ENCODE measurements around the gene PARN.

Gene PARN

GRCh38 chr16:14524979-14525378 is 105.1 kb downstream of the PARN start:
- DNase-seq, result no peak

DNA sequence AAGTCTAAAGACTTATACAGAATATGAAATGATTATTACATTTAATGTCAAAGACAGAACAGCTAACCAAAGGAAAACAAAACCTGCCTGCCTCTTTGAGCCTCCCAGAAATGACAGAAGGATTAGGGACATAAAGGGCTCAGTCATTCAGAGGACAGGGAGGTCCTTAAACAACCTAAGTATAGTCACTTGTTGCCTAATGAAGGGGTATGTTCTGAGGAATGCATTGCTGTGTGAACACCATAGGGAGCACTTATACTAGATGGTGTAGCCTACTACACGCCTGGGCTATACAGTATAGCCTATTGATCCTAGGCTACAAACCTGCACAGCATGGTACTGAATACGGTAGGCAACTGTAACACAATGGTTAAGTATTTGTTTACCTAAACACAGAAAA is 106.4 kb downstream of the PARN start:
- no peak for DNase-seq

DNA sequence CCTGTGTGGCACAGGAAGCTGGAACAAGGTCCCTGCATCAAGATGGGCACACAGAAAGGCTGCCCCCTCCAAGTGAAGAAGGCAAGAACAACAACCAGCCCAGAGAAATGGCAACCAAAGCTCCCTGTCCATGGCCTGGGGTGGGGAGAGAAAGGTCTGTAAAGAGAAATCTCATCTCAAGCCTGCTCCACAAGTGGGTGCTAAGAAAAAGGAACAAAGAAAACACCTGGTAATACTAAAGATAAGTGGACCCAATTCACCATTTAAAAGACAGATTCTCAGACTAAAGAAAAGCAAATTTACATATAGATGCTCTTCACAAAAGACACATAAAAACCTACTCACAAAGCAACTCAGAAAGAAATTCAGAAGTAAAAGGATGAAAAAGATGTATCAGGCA is 107.4 kb downstream of the PARN start:
- DNase-seq, result no peak

- no peak for DNase-seq
These were observed 109.3 kb downstream of the PARN start for GRCh38 chr16:14520753-14521152.

GRCh38 chr16:14514967-14515366 is 115.1 kb downstream of the PARN start:
- no peak for DNase-seq

DNA sequence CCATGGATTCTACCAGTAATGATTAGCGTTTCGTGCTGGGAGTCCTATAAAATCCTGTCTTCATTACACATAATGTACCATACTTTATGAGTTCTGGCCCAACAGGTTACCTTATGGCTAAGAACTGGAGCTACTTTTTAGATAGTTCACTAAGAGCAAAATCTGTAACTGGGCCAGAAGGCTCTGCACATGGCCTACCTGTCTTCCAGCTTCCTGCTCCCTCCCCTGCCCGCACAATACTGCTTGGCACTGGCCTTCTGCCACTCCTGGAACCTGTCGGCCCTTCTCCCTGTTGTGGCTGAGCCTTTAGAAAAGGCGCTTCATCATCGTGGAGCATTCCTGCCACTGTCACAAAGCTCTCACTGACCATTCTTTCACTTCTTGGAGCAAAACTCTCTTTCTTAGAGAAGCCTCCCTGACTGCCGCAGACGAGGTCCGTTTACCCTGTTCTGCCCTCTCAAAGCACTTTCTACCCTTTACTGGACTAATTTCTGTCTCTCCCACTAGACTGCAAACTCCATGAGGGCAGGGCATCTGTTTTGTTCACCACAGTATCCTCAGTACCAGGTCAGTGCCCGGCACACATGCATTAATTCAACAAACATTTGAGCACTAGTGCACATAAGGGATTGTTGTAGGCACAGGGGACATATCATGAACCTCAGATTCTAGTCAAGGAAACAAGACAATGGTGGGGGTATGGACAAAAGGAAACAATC is 116.5 kb downstream of the PARN start:
- no peak for DNase-seq

DNA sequence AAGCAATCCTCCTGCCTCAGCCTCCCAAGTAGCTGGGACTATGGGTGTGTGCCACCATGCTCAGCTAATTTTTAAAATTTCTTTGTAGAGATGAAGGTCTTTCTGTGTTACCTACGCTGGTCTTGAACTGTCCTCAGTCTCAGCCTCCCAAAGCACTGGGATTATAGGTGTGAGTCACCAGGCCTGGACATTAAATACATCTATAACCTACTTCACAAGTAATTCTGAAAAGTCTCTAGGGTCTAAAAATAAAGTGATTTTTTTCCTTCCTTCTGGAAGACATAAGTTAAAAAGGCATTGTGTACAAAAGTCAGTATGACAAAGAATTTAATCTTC is 118.3 kb downstream of the PARN start:
- no peak for DNase-seq

GRCh38 chr16:14510939-14511799 is 118.9 kb downstream of the PARN start:
- DNase-seq, result no peak

GRCh38 chr16:14510581-14510938 is 119.5 kb downstream of the PARN start:
- DNase-seq, result no peak

DNA sequence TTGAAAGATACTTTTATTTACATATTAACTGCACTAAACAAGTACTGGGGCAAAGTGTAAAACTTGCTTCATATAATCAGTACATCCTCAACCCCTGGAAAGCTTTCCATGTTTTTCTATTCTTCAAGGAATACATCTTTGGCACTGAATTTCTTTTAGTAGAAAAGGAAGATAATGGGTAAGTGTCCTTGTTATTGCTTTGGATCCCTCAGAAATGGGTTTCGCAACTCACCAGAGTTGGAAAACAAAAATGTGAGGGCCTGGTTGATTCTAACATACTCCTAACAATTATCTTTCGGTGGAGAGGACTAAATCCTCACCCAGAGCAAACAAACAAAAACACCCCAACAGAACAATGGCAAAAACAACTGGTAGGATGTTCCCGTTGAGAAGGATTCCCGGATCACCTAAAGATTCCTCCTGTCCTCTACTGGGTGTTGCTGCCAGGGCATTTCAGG is 120.4 kb downstream of the PARN start:
- DNase-seq, result no peak

DNA sequence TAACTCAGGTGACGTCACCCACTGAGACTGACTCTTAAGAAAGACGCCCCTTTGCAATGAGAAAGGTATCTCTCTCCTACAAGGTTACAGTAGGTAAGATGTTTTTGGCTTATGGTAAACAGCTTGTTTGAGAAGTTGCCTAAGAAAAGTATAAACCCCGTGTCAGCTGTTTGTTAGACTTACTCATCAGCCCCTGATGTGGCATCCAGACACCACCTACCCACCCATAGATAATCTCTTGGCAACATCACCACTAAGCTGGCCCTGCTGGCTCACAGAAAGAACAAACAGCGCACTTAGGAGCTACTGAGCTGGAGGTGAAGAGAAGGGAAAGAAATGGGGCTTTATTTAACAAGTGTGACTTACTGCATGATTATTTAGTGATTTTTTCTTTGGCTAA is 121.0 kb downstream of the PARN start:
- DNase-seq, result no peak

DNA sequence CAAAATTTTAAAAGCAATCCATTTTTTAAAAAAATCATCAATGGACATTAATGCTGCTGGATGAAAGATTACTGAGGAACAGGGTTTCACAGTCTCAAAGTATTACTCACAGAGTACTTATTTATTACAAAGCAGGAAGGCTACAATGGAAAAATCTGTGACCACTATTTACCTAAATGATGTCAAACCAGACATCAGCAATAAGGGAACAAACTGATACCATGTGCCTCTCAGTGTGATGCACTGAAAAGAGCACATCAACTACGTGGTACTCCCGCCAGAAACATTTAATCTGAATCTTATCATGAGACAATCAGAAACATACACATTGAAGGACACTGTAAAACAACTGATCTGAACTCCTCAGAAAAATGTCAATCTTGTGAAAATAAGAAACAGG is 124.2 kb downstream of the PARN start:
- DNase-seq, result no peak

DNA sequence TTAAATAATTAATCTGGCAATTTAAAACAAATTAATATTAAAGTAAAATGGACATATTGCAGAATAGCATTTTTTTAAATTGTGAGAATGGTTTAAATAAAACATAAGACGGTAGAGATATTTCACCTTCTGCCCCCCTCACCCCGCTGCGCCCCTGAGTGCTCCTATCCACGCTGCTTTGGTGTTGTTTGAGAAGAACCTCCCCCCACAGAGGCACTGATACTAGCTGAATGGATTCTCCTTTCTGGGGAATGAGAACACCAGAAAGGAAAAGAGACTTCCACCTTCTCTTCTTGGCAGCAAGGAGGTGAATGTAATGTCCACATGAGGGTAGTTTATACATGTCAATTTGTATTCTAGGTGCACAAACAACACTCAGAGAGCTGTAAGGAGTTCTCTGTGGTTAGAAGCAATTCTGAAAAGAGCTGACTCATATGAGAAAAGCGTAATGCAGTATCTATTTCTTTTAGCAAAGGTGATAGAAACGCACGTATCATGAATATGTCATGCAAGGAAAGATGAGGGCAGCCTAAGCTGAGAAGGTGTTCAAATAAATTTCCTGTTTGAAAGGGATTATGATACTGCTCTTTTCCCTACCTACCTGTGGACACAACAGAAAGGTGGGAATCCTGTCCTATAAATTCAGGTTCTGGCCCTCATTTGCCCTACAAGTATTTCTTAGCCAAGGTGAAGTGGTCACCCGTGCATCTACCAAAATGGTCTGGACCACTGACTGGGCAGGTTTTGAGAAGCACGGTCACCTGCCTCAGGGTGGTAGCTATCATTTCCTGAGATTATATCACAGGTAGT is 126.9 kb downstream of the PARN start:
- no peak for DNase-seq

- no peak for DNase-seq
These were observed 127.7 kb downstream of the PARN start for GRCh38 chr16:14502256-14502875.

- DNase-seq, result no peak
These were observed 128.5 kb downstream of the PARN start for GRCh38 chr16:14501331-14502255.

- no peak for DNase-seq
These were observed 129.3 kb downstream of the PARN start for GRCh38 chr16:14500791-14501190.

GRCh38 chr16:14499110-14499509 is 130.9 kb downstream of the PARN start:
- no peak for DNase-seq

DNA sequence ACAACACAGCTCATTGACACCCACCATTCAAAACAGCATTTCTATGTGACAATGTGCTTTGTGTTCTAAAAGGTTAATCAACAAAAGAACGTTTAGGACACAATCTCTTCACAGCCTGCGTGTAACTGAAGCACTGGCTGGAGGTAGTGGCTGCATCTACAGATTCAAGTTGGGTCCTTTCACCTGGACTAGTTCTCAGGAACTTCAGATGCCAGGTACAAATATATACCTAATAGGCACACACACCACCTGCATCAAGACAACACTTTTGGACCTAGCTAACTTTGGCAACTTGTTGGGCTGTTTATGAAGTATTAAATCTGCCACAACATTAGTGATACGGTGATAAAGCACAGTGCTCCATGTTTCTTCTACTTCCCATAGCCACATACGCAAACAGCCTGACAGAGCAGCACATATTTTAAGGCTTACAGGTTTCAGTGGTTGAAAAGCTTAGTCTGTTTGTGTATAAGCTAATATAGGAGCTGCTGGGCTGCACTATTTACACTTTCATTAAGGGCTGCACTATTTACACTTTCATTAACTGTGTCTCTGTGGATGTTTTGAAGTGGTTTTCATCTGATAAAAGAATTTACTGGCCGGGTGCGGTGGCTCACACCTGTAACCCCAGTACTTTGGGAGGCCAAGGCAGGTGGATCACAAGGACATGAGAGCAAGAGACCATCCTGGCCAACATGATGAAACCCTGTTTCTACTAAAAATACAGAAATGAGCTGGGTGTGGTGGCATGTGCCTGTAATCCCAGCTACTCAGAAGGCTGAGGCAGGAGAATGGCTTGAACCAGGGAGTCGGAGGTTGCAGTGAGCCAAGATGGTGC is 132.6 kb downstream of the PARN start:
- DNase-seq, result no peak

DNA sequence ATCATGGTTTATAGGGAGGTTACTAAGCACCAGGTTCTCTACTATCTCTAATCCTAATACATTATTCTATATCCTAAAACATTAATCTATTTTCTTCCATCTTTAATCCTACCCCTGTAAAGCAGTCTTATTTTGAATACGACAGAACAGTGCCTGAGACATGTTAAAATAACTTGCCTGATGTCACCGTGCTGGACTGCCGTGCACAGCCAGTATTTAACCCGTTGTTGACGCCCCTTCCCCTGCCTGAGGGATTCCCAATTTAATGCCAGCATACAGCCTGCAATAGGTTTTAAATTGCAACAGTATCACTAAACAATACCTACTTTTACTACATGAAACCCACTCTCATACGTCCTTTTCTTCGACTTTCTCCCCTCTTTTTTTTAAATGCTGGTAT is 133.3 kb downstream of the PARN start:
- DNase-seq, result no peak

GRCh38 chr16:14496047-14496770 is 133.9 kb downstream of the PARN start:
- no peak for DNase-seq
